Measurements from ENCODE around the gene FLAD1.

GRCh38 chr1:154969246-154969645 is 13.9 kb upstream of the FLAD1 start:
- TF ChIP-seq, protein P1, sequence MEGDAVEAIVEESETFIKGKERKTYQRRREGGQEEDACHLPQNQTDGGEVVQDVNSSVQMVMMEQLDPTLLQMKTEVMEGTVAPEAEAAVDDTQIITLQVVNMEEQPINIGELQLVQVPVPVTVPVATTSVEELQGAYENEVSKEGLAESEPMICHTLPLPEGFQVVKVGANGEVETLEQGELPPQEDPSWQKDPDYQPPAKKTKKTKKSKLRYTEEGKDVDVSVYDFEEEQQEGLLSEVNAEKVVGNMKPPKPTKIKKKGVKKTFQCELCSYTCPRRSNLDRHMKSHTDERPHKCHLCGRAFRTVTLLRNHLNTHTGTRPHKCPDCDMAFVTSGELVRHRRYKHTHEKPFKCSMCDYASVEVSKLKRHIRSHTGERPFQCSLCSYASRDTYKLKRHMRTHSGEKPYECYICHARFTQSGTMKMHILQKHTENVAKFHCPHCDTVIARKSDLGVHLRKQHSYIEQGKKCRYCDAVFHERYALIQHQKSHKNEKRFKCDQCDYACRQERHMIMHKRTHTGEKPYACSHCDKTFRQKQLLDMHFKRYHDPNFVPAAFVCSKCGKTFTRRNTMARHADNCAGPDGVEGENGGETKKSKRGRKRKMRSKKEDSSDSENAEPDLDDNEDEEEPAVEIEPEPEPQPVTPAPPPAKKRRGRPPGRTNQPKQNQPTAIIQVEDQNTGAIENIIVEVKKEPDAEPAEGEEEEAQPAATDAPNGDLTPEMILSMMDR (conservative IDR thresholded peaks at IDR 0.05; ENCODE audit: low read depth, low read length) = no peak
- TF ChIP-seq RCOR1 (IDR thresholded peaks at IDR 0.05; ENCODE audit: insufficient replicate concordance, low read length) (no peak), BHLHE40 (IDR thresholded peaks at IDR 0.05; ENCODE audit: low read depth, low read length) (no peak), POLR2A (IDR thresholded peaks at IDR 0.05; ENCODE audit: low read depth, low read length) (no peak), NFE2L2 (IDR thresholded peaks at IDR 0.05; ENCODE audit: low read depth, low read length) (no peak), MXI1 (IDR thresholded peaks at IDR 0.05; ENCODE audit: borderline replicate concordance, low read depth, low read length) (no peak), SMC3 (IDR thresholded peaks at IDR 0.05; ENCODE audit: low read depth, low read length) (no peak), FOS (IDR thresholded peaks at IDR 0.05; ENCODE audit: low read depth, low read length) (no peak), CEBPB (IDR thresholded peaks at IDR 0.05; ENCODE audit: low read depth, low read length) (no peak), RAD21 (IDR thresholded peaks at IDR 0.05; ENCODE audit: low read length) (no peak)
